Progenitor cell of endocrine pancreas (in vitro differentiated cells): ENCODE data around the gene POLA1. TPM values are rescaled to one million over a fixed set of nuclear protein-coding genes. Genes with fewer than 3 reads are reported as not detected.

Experiments
- DNase-seq: peaks from one replicate; pipeline ENCODE4 v3.0.0; 2021; ENCODE audit warnings: low spot score; ENCODE audit not compliant: unreplicated experiment
- H3K27ac Mint-ChIP-seq: 2 replicates; pipeline ENCODE4 v1.8.0; 2021; ENCODE audit warnings: mild to moderate bottlenecking, moderate library complexity, mixed read lengths
- H3K27me3 Mint-ChIP-seq: 2 replicates; pipeline ENCODE4 v1.8.0; 2021; ENCODE audit warnings: mixed read lengths
- H3K36me3 Mint-ChIP-seq: 2 replicates; pipeline ENCODE4 v1.8.0; 2022; ENCODE audit warnings: mixed read lengths; ENCODE audit not compliant: insufficient read depth
- H3K4me1 Mint-ChIP-seq: 2 replicates; pipeline ENCODE4 v1.8.0; 2021; ENCODE audit warnings: low read depth, mixed read lengths
- H3K4me3 Mint-ChIP-seq: 2 replicates; pipeline ENCODE4 v1.8.0; 2021; ENCODE audit warnings: low read depth, mild to moderate bottlenecking, moderate library complexity, mixed read lengths
- H3K9me3 Mint-ChIP-seq: 2 replicates; pipeline ENCODE4 v1.8.0; 2021; ENCODE audit warnings: low read depth, mixed read lengths
- total RNA-seq: library from RNA; stranded (reverse); gene quantifications from 2 replicates; pipeline ENCODE4 v1.2.1, GENCODE V29; 2021
- TF ChIP-seq, protein P1 (sequence below): fragments of 200-600 bp; sonication (generic); IDR thresholded peaks from one replicate; pipeline ENCODE4 v1.5.0; 2021; ENCODE audit warnings: antibody characterized with exemption, mild to moderate bottlenecking; ENCODE audit not compliant: unreplicated experiment

POLA1 gene
- total RNA-seq, 1 donor from 2014 or later: 44.8 TPM

DNA sequence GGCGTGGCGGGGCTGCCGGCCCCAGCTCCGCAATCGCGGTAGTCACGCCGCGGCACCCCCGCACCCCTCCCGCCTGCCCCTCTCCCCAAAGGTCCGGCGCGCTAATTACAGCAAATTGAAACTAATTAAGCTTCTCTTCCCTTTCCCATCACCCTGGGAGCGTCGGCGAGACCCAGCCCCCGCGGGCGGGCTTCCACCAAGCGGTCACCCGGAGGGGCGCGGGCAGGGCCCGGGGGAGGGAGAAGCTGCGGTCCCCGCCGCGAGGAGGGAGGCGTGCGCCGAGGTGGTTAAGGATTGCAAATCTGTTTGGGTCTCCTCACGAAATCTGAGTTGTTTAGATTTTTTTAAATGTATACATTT, 308.9 kb downstream of the POLA1 start:
- DNase-seq: no peak
- peaks cover 80% of the 10 kb centered on the region for H3K27me3 Mint-ChIP-seq
- peak overlapping the region; percentile 57 for H3K4me3 Mint-ChIP-seq
- H3K36me3 Mint-ChIP-seq: no peaks in the 10 kb centered on the region
- H3K27ac Mint-ChIP-seq: no peak overlapping the region
- TF ChIP-seq, protein P1, sequence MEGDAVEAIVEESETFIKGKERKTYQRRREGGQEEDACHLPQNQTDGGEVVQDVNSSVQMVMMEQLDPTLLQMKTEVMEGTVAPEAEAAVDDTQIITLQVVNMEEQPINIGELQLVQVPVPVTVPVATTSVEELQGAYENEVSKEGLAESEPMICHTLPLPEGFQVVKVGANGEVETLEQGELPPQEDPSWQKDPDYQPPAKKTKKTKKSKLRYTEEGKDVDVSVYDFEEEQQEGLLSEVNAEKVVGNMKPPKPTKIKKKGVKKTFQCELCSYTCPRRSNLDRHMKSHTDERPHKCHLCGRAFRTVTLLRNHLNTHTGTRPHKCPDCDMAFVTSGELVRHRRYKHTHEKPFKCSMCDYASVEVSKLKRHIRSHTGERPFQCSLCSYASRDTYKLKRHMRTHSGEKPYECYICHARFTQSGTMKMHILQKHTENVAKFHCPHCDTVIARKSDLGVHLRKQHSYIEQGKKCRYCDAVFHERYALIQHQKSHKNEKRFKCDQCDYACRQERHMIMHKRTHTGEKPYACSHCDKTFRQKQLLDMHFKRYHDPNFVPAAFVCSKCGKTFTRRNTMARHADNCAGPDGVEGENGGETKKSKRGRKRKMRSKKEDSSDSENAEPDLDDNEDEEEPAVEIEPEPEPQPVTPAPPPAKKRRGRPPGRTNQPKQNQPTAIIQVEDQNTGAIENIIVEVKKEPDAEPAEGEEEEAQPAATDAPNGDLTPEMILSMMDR: no peak
- H3K4me1 Mint-ChIP-seq: peaks cover 9% of the 10 kb centered on the region
- no peaks in the 10 kb centered on the region for H3K9me3 Mint-ChIP-seq

DNA sequence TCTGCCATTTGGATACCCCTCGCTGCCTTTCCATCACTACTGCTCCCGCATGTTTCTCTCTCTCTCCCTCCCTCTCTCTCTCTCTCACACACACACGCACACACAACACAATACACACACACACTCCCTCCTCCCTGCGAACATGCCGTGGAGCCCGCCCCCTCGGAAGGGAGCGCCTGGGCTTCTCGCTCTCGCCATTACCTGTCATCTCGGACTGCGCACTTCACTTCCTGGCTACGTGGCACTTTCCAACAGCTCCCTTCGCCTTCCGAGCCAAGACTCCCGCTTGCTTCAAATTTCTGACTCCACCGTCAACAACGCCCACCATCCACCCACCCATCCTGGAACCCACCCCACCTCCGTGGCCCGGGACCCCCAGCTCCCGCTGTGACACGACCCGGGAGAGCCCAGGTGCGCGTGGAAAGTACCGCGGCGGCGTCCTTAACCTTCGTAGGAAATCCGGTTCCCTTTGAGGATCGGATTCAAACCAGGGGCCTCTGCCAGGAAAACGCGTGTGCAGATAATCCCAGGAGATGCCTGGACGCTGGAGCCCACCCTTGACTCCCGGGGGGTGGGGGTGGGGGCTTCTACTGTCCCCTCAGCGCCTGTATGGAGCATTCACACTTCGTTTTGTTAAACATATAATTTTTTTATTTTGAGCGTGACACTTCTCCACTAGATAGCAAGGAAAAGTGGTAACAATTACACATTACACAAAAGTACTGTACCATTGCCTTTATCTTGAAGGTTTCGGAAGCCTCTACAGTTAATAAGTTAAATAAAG, 309.5 kb downstream of the POLA1 start:
- Mint-ChIP-seq H3K27me3 (peaks cover 81% of the 10 kb centered on the region), H3K9me3 (no peaks in the 10 kb centered on the region), H3K4me1 (peaks cover 9% of the 10 kb centered on the region), H3K36me3 (no peaks in the 10 kb centered on the region), H3K4me3 (peak overlapping the region; percentile 57), H3K27ac (peak overlapping the region; percentile 71)
- TF ChIP-seq, protein P1: no peak
- DNase-seq: no peak

DNA sequence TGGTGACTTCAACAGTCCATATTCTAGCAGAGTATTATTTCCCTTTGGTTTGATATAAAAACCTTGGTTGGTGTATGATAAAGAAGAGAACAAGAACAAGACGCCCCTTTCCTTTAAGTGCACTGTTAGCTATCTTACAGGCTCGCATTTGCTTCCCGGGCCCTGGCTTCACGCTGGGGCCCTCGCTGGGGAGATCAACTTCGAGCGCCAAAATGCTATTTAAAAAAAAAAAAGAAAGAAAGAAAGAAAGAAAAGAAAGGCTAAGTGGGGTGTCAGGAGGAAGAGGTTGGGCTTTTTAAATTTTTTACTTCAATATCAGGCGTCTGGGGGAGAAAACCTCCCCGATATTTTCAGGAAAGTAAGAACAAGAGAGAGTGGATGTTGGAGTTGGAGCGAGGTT, 310.3 kb downstream of the POLA1 start:
- DNase-seq: no peak
- H3K27ac Mint-ChIP-seq: peak overlapping the region; percentile 56
- peaks cover 81% of the 10 kb centered on the region for H3K27me3 Mint-ChIP-seq
- no peaks in the 10 kb centered on the region for H3K36me3 Mint-ChIP-seq
- peaks cover 9% of the 10 kb centered on the region for H3K4me1 Mint-ChIP-seq
- H3K9me3 Mint-ChIP-seq: no peaks in the 10 kb centered on the region
- TF ChIP-seq, protein P1: no peak
- peak overlapping the region; percentile 55 for H3K4me3 Mint-ChIP-seq

DNA sequence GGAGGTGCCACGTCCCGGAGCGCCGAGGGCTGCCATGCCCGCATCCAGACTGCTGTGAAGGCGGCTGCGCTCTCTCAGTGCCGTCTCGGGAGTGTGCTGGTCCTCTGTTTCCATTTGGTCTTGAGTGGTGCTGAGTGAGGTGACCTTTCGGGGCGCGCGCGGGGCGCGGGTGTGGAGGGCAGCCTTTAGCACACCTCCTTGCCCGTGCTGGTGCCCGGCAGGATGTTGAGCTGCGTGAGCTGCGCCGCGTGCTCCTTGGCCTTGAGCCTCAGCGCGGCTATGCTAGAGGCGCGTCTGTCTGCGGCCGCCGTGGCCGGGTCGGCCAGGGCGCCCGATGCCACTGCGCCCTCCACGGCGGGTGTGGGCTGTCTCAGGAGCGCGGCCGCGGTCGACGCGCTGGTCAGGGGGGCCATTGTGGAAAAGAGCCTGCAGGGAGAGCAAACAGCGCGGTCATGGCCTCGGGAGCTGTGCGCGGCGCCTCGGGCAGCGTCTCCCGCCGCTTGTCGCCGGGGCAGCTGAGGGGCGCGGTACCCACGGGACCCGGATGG, 310.8 kb downstream of the POLA1 start:
- H3K36me3 Mint-ChIP-seq: no peaks in the 10 kb centered on the region
- no peak overlapping the region for H3K4me3 Mint-ChIP-seq
- no peaks in the 10 kb centered on the region for H3K9me3 Mint-ChIP-seq
- no peak for DNase-seq
- no peak overlapping the region for H3K27ac Mint-ChIP-seq
- peaks cover 81% of the 10 kb centered on the region for H3K27me3 Mint-ChIP-seq
- TF ChIP-seq, protein P1: no peak
- peaks cover 10% of the 10 kb centered on the region for H3K4me1 Mint-ChIP-seq

DNA sequence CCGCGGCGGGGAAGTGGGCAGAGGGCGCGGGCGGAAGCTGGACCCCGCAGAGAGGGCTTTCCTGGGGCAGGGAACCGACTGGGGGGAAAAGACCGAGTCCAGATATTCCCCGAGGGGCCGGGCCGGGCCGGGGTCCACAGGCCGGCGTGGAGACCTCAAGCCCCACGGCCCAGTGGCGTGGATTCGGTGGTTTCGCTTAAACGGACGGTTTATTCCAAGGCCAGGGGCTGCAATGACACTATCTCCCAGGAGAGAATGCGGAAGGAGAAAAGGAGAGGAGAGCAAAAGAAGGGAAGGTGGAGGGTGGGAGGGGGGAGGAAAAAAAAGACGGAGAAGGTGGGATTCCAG, 311.3 kb downstream of the POLA1 start:
- peaks cover 10% of the 10 kb centered on the region for H3K4me1 Mint-ChIP-seq
- no peaks in the 10 kb centered on the region for H3K36me3 Mint-ChIP-seq
- no peak overlapping the region for H3K4me3 Mint-ChIP-seq
- H3K9me3 Mint-ChIP-seq: no peaks in the 10 kb centered on the region
- H3K27ac Mint-ChIP-seq: no peak overlapping the region
- DNase-seq: no peak
- TF ChIP-seq, protein P1: no peak
- H3K27me3 Mint-ChIP-seq: peaks cover 81% of the 10 kb centered on the region
